ENCODE results near the gene ZFAND3.

DNA sequence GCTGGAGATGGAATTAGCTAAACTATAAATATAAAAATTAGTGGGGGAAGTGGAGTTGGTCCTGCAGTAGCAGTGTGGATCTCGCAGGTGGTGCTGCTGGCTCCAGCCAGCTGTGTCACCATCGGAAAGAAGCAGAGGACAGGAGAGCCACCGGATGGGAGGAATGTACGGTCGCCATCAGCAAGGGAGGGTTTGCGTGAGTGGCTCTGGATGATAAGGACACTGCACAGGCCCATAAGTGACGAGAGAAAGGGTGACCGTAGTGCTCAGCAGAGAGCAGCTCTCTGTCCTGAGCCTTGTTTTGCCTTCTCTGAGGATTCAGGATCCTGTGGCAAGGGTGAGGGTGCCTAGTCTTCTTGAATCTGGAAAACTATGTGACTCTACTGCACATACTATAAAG, 378.7 kb downstream of the ZFAND3 start:
- TF ChIP-seq, protein P1, sequence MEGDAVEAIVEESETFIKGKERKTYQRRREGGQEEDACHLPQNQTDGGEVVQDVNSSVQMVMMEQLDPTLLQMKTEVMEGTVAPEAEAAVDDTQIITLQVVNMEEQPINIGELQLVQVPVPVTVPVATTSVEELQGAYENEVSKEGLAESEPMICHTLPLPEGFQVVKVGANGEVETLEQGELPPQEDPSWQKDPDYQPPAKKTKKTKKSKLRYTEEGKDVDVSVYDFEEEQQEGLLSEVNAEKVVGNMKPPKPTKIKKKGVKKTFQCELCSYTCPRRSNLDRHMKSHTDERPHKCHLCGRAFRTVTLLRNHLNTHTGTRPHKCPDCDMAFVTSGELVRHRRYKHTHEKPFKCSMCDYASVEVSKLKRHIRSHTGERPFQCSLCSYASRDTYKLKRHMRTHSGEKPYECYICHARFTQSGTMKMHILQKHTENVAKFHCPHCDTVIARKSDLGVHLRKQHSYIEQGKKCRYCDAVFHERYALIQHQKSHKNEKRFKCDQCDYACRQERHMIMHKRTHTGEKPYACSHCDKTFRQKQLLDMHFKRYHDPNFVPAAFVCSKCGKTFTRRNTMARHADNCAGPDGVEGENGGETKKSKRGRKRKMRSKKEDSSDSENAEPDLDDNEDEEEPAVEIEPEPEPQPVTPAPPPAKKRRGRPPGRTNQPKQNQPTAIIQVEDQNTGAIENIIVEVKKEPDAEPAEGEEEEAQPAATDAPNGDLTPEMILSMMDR (conservative IDR thresholded peaks at IDR 0.05; ENCODE audit: low read depth in 2 of 2), result no peak; a peak in 1 of 4 replicates
- TF ChIP-seq EZH2 (IDR thresholded peaks at IDR 0.05; ENCODE audit: low read depth, unreplicated experiment) (no peak), JUNB (IDR thresholded peaks at IDR 0.05; ENCODE audit: unreplicated experiment) (no peak), ZNF331 (CRISPR knock-in tag; IDR thresholded peaks at IDR 0.05; ENCODE audit: low read depth) (no peak), POLR2AphosphoS5 (IDR thresholded peaks at IDR 0.05; ENCODE audit: low read depth) (no peak)
- TF ChIP-seq, protein P2, sequence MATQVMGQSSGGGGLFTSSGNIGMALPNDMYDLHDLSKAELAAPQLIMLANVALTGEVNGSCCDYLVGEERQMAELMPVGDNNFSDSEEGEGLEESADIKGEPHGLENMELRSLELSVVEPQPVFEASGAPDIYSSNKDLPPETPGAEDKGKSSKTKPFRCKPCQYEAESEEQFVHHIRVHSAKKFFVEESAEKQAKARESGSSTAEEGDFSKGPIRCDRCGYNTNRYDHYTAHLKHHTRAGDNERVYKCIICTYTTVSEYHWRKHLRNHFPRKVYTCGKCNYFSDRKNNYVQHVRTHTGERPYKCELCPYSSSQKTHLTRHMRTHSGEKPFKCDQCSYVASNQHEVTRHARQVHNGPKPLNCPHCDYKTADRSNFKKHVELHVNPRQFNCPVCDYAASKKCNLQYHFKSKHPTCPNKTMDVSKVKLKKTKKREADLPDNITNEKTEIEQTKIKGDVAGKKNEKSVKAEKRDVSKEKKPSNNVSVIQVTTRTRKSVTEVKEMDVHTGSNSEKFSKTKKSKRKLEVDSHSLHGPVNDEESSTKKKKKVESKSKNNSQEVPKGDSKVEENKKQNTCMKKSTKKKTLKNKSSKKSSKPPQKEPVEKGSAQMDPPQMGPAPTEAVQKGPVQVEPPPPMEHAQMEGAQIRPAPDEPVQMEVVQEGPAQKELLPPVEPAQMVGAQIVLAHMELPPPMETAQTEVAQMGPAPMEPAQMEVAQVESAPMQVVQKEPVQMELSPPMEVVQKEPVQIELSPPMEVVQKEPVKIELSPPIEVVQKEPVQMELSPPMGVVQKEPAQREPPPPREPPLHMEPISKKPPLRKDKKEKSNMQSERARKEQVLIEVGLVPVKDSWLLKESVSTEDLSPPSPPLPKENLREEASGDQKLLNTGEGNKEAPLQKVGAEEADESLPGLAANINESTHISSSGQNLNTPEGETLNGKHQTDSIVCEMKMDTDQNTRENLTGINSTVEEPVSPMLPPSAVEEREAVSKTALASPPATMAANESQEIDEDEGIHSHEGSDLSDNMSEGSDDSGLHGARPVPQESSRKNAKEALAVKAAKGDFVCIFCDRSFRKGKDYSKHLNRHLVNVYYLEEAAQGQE (IDR thresholded peaks at IDR 0.05; ENCODE audit: unreplicated experiment), result no peak

Data from GM23338 (cell line).